ENCODE data around the gene ATP6V1E1.

The ATP6V1E1 gene

DNA sequence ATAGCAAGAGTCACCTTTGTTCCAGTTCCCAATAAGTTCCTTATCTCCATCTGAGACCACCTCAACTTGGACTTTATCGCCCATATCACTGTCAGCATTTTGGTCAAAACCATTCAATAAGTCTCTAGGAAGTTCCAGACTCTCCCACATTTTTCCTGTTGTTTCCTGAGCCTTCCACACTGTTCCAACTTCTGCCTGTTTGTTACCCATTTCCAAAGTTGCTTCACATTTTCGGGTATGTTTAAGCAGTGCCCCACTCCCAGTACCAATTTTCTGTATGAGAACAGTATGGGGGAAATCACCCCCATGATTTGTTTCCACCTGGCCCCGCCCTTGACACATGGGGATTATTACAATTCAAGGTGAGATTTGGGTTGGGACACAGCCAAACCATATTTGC, 36.7 kb upstream of the ATP6V1E1 start:
- Histone ChIP-seq H3K36me3 (peaks cover 35% of the 10 kb centered on the region), H3K27ac (no peak overlapping the region), H3K9me3 (ENCODE audit: severe bottlenecking) (peaks cover 5% of the 10 kb centered on the region), H3K27me3 (ENCODE audit: insufficient read depth, low read depth, severe bottlenecking) (no peaks in the 10 kb centered on the region), H3K4me3 (ENCODE audit: low read depth, low read length) (no peak overlapping the region)
- TF ChIP-seq, protein P1, sequence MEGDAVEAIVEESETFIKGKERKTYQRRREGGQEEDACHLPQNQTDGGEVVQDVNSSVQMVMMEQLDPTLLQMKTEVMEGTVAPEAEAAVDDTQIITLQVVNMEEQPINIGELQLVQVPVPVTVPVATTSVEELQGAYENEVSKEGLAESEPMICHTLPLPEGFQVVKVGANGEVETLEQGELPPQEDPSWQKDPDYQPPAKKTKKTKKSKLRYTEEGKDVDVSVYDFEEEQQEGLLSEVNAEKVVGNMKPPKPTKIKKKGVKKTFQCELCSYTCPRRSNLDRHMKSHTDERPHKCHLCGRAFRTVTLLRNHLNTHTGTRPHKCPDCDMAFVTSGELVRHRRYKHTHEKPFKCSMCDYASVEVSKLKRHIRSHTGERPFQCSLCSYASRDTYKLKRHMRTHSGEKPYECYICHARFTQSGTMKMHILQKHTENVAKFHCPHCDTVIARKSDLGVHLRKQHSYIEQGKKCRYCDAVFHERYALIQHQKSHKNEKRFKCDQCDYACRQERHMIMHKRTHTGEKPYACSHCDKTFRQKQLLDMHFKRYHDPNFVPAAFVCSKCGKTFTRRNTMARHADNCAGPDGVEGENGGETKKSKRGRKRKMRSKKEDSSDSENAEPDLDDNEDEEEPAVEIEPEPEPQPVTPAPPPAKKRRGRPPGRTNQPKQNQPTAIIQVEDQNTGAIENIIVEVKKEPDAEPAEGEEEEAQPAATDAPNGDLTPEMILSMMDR (IDR thresholded peaks at IDR 0.05; ENCODE audit: low read depth, low read length) = no peak
- no peak for DNase-seq

DNA sequence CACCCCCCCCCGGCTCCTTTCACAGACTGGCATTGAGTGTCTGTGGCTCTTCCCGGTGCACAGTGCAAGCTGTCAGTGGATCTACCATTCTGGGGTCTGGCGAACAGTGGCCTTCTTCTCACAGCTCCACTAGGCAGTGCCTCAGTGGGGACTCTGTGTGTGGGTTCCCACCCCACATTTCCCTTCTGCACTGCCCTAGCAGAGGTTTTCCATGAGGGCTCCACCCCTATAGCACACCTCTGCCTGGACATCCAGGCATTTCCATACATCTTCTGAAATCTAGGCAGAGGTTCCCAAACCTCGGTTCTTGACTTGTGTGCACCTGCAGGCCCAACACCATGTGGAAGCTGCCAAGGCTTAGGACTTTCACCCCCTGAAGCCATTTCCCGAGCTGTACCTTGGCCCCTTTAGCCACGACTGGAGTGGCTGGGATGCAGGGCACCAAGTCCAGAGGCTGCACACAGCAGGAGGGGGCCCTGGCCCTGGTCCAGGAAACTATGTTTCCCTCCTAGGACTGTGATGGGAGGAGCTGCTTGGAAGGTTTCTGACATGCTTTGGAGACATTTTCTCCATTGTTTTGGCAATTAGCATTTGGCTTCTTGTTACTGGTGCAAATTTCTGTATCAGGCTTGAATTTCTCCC, 36.0 kb upstream of the ATP6V1E1 start:
- H3K27me3 ChIP-seq (ENCODE audit: insufficient read depth, low read depth, severe bottlenecking) = no peaks in the 10 kb centered on the region
- H3K4me3 ChIP-seq (ENCODE audit: low read depth, low read length) = no peak overlapping the region
- H3K9me3 ChIP-seq (ENCODE audit: severe bottlenecking) = peaks cover 5% of the 10 kb centered on the region
- TF ChIP-seq, protein P1 (IDR thresholded peaks at IDR 0.05; ENCODE audit: low read depth, low read length) = no peak
- no peak for DNase-seq
- peaks cover 35% of the 10 kb centered on the region for H3K36me3 ChIP-seq
- H3K27ac ChIP-seq = no peak overlapping the region

DNA sequence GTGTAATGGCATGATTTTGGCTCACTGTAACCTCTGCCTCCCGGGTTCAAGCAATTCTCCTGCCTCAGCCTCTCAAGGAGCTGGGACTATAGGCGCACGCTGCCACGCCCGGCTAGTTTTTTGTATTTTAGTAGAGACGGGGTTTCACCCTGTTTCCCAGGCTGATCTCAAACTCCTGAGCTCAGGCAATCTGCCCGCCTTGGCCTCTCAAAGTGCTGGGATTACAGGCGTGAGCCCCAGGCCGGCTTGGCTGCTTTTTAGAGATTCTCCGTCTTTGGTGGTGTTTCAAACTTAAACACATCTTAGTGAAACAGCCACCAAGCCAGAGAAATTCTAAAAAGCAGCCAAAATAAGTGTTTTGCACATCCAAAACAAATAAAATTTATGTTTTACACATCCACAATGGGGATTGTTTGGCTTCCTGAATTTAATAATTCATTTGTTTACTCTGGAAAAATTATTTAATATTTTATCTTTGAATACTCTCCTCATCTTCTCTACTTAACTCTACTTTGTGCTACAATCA, 28.4 kb upstream of the ATP6V1E1 start:
- H3K27ac ChIP-seq = no peak overlapping the region
- no peak for DNase-seq
- H3K4me3 ChIP-seq (ENCODE audit: low read depth, low read length) = no peak overlapping the region
- H3K36me3 ChIP-seq = peaks cover 17% of the 10 kb centered on the region
- no peaks in the 10 kb centered on the region for H3K9me3 ChIP-seq (ENCODE audit: severe bottlenecking)
- no peaks in the 10 kb centered on the region for H3K27me3 ChIP-seq (ENCODE audit: insufficient read depth, low read depth, severe bottlenecking)
- TF ChIP-seq, protein P1 (IDR thresholded peaks at IDR 0.05; ENCODE audit: low read depth, low read length) = no peak

DNA sequence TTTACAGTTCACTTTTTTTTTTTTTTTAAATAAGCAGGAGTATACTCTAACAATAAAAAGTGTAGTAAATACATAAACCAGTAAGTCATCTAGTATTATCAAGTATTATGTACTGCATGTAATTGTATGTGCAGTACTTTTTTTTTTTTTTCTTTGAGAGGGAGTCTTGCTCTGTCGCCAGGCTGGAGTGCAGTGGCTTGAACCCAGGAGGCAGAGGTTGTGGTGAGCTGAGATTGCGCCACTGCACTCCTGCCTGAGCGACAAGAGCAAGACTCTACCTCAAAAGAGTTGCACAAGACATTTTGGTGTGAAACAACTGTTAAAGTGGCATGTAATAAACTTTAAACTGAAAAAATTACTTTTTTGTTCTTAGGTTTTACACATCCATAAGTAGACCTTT, 26.7 kb upstream of the ATP6V1E1 start:
- Histone ChIP-seq H3K4me3 (ENCODE audit: low read depth, low read length) (no peak overlapping the region), H3K27ac (no peak overlapping the region), H3K36me3 (peaks cover 16% of the 10 kb centered on the region), H3K9me3 (ENCODE audit: severe bottlenecking) (no peaks in the 10 kb centered on the region), H3K27me3 (ENCODE audit: insufficient read depth, low read depth, severe bottlenecking) (no peaks in the 10 kb centered on the region)
- TF ChIP-seq, protein P1 (IDR thresholded peaks at IDR 0.05; ENCODE audit: low read depth, low read length) = no peak
- no peak for DNase-seq

DNA sequence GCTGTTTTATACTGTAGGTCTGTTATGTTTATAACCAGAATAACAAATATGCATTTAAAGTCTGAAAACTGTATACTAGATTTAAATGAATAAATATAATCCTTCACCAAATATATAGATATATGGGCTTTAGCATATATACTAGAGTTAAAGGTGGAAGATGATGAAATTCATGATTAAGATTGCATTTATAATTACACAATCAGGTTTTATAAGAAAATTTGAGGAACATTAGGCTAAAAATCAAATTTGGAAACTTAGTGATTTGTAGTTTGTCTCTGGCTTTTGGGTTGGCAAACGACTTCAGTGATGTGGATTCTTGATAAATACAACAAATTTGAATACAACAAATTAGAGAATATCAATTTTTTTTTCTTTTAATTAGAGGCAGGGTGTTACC, 20.0 kb upstream of the ATP6V1E1 start:
- Histone ChIP-seq H3K27me3 (ENCODE audit: insufficient read depth, low read depth, severe bottlenecking) (no peaks in the 10 kb centered on the region), H3K4me3 (ENCODE audit: low read depth, low read length) (no peak overlapping the region), H3K36me3 (no peaks in the 10 kb centered on the region), H3K9me3 (ENCODE audit: severe bottlenecking) (no peaks in the 10 kb centered on the region), H3K27ac (no peak overlapping the region)
- TF ChIP-seq, protein P1 (IDR thresholded peaks at IDR 0.05; ENCODE audit: low read depth, low read length) = no peak
- DNase-seq = no peak

DNA sequence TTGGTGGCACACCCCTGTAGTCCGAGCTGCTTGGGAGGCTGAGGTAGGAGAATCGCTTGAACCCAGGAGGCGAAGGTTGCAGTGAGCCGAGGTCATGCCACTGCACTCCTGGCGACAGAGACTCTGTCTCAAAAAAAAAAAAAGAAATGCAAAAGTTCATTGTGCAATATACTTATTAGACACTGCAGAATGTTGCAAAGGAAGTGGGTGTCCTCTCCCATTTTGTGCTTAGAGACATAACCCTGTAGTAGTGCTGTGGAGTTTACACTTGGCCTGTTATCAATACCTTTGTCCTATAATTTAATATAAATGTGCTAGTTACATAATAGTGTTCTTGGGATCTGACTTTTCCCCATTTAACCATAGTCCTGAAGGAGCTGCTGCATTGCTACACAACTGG, 19.4 kb upstream of the ATP6V1E1 start:
- Histone ChIP-seq H3K27me3 (ENCODE audit: insufficient read depth, low read depth, severe bottlenecking) (no peaks in the 10 kb centered on the region), H3K4me3 (ENCODE audit: low read depth, low read length) (no peak overlapping the region), H3K36me3 (no peaks in the 10 kb centered on the region; the same call in 1 of the 2 replicates), H3K27ac (no peak overlapping the region), H3K9me3 (ENCODE audit: severe bottlenecking) (no peaks in the 10 kb centered on the region)
- TF ChIP-seq, protein P1 (IDR thresholded peaks at IDR 0.05; ENCODE audit: low read depth, low read length) = no peak
- no peak for DNase-seq

All from WERI-Rb-1 (cell line).